Measurements from ENCODE around the gene IPCEF1. TPM values are rescaled to one million over a fixed set of nuclear protein-coding genes. Genes with fewer than 3 reads are reported as not detected.

IPCEF1 gene
- total RNA-seq, 1 experiment from 2014 or later: 0.52 TPM

GRCh38 chr6:154230910-154231595 is 125.5 kb downstream of the IPCEF1 start:
- no peaks in the 10 kb centered on the region for H3K36me3 Mint-ChIP-seq (ENCODE audit: insufficient read depth, unreplicated experiment)
- H3K27ac Mint-ChIP-seq (ENCODE audit: unreplicated experiment): no peak overlapping the region
- no peak overlapping the region for H3K4me3 Mint-ChIP-seq (ENCODE audit: low read depth, unreplicated experiment)
- no peaks in the 10 kb centered on the region for H3K4me1 Mint-ChIP-seq (ENCODE audit: low read depth, unreplicated experiment)
- CTCF ChIA-PET: no interaction called here
- H3K9me3 Mint-ChIP-seq (ENCODE audit: low read depth, unreplicated experiment): no peaks in the 10 kb centered on the region
- TF ChIP-seq, protein P1, sequence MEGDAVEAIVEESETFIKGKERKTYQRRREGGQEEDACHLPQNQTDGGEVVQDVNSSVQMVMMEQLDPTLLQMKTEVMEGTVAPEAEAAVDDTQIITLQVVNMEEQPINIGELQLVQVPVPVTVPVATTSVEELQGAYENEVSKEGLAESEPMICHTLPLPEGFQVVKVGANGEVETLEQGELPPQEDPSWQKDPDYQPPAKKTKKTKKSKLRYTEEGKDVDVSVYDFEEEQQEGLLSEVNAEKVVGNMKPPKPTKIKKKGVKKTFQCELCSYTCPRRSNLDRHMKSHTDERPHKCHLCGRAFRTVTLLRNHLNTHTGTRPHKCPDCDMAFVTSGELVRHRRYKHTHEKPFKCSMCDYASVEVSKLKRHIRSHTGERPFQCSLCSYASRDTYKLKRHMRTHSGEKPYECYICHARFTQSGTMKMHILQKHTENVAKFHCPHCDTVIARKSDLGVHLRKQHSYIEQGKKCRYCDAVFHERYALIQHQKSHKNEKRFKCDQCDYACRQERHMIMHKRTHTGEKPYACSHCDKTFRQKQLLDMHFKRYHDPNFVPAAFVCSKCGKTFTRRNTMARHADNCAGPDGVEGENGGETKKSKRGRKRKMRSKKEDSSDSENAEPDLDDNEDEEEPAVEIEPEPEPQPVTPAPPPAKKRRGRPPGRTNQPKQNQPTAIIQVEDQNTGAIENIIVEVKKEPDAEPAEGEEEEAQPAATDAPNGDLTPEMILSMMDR (IDR thresholded peaks at IDR 0.05; ENCODE audit: unreplicated experiment): no peak
- peaks cover 9% of the 10 kb centered on the region for H3K27me3 Mint-ChIP-seq (ENCODE audit: unreplicated experiment)
- BruUV-seq (replicated peaks): no TSS peak
- no peak for DNase-seq
- intact Hi-C loops (cut with micrococcal nuclease; ENCODE audit: unreplicated experiment): no loop called here

DNA sequence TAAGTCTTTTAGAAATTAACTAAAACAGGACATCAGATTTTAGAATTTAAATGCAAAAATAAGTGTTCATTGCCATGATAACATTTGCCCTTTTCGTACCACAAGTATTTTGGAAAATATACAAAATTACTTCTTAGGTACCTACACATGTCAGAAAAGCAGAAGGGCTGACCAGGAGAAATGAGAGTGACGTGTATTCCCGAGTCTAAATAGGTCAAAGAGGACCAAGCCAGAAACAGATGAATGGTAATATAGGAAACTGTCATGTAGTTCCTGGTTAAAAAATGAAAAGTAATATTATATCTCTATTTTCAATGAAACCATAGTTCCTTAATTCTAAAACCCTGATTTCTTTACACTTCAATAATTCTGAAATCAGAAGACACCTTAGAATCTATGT is 126.2 kb downstream of the IPCEF1 start:
- no TSS peak for BruUV-seq (replicated peaks)
- CTCF ChIA-PET: no interaction called here

GRCh38 chr6:154229786-154230185 is 126.8 kb downstream of the IPCEF1 start:
- H3K4me3 Mint-ChIP-seq (ENCODE audit: low read depth, unreplicated experiment): no peak overlapping the region
- no TSS peak for BruUV-seq (replicated peaks)
- intact Hi-C loops (cut with micrococcal nuclease; ENCODE audit: unreplicated experiment): no loop called here
- no peaks in the 10 kb centered on the region for H3K36me3 Mint-ChIP-seq (ENCODE audit: insufficient read depth, unreplicated experiment)
- H3K27ac Mint-ChIP-seq (ENCODE audit: unreplicated experiment): no peak overlapping the region
- TF ChIP-seq, protein P1 (IDR thresholded peaks at IDR 0.05; ENCODE audit: unreplicated experiment): no peak
- no peaks in the 10 kb centered on the region for H3K9me3 Mint-ChIP-seq (ENCODE audit: low read depth, unreplicated experiment)
- peaks cover 12% of the 10 kb centered on the region for H3K27me3 Mint-ChIP-seq (ENCODE audit: unreplicated experiment)
- H3K4me1 Mint-ChIP-seq (ENCODE audit: low read depth, unreplicated experiment): no peaks in the 10 kb centered on the region
- DNase-seq: no peak
- CTCF ChIA-PET: interaction anchor here (0.6 kb wide), 1 partner anchor 502 kb away, joined by 3 read pairs; no protein-coding TSS in a partner anchor

More for the DNA sequence above, 126.2 kb downstream of the IPCEF1 start:
- H3K27ac Mint-ChIP-seq (ENCODE audit: unreplicated experiment): no peak overlapping the region
- H3K36me3 Mint-ChIP-seq (ENCODE audit: insufficient read depth, unreplicated experiment): no peaks in the 10 kb centered on the region
- DNase-seq: no peak
- H3K9me3 Mint-ChIP-seq (ENCODE audit: low read depth, unreplicated experiment): no peaks in the 10 kb centered on the region
- TF ChIP-seq, protein P1 (IDR thresholded peaks at IDR 0.05; ENCODE audit: unreplicated experiment): no peak
- H3K27me3 Mint-ChIP-seq (ENCODE audit: unreplicated experiment): peaks cover 12% of the 10 kb centered on the region
- intact Hi-C loops (cut with micrococcal nuclease; ENCODE audit: unreplicated experiment): no loop called here
- no peak overlapping the region for H3K4me3 Mint-ChIP-seq (ENCODE audit: low read depth, unreplicated experiment)
- H3K4me1 Mint-ChIP-seq (ENCODE audit: low read depth, unreplicated experiment): no peaks in the 10 kb centered on the region

DNA sequence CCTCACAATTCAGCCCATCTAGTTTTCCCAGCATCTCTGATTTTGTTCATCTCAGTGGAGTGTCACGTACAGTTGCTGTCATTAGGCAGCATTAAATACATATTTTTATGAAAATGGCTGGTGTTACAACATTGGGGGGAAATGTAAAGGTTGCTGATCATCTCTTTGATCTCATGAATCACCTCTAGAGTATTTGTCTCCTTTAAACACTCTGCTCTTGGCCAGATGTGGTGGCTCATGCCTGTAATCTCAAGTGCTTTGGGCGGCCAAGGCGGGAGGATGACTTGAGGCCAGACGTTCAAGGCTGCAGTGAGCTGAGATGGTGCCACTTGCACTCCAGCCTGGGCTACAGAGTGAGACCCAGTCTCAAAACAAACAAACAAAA is 128.1 kb downstream of the IPCEF1 start:
- Mint-ChIP-seq H3K36me3 (ENCODE audit: insufficient read depth, unreplicated experiment) (no peaks in the 10 kb centered on the region), H3K27me3 (ENCODE audit: unreplicated experiment) (peaks cover 12% of the 10 kb centered on the region), H3K9me3 (ENCODE audit: low read depth, unreplicated experiment) (no peaks in the 10 kb centered on the region), H3K4me3 (ENCODE audit: low read depth, unreplicated experiment) (no peak overlapping the region), H3K27ac (ENCODE audit: unreplicated experiment) (no peak overlapping the region), H3K4me1 (ENCODE audit: low read depth, unreplicated experiment) (no peaks in the 10 kb centered on the region)
- DNase-seq: no peak
- BruUV-seq (replicated peaks): no TSS peak
- intact Hi-C loops (cut with micrococcal nuclease; ENCODE audit: unreplicated experiment): no loop called here
- TF ChIP-seq, protein P1 (IDR thresholded peaks at IDR 0.05; ENCODE audit: unreplicated experiment): no peak
- CTCF ChIA-PET: no interaction called here
